Bronchial epithelial cell (primary cell): Measurements from ENCODE around the gene EPHA3. TPM values are rescaled to one million over a fixed set of nuclear protein-coding genes. Genes with fewer than 3 reads are reported as not detected.

Experiments
- DNase-seq: peaks from one replicate; pipeline ENCODE4 v3.0.0-alpha.2; 2010; ENCODE audit warnings: low read depth
- FAIRE-seq: peaks from 2 replicates; lab custom pipeline; 2011; peaks lifted over from hg19 to GRCh38; lab: Jason Lieb, UNC
- H3K27me3 ChIP-seq: 2 replicates; pipeline ENCODE4 v1.5.1; 2011; ENCODE audit warnings: low read length; ENCODE audit not compliant: control insufficient read depth, insufficient read depth
- H3K36me3 ChIP-seq: 2 replicates; pipeline ENCODE4 v1.5.1; 2011; ENCODE audit warnings: low read length; ENCODE audit not compliant: control insufficient read depth, insufficient read depth
- H3K4me3 ChIP-seq: 2 replicates; pipeline ENCODE4 v1.5.1; 2011; ENCODE audit warnings: mild to moderate bottlenecking, low read depth, low read length, control low read depth
- CTCF ChIP-seq: IDR thresholded peaks from 2 replicates; pipeline ENCODE4 v1.5.1; 2011; ENCODE audit warnings: mild to moderate bottlenecking, moderate library complexity, low read length, control low read depth, inconsistent platforms; ENCODE audit not compliant: insufficient read depth, severe bottlenecking
- total RNA-seq: library from RNA; depleted of rRNA; stranded (reverse); fragments of >200 nt; gene quantifications from 2 replicates; pipeline ENCODE4 v1.2.1, GENCODE V29; 2014

The EPHA3 gene
- total RNA-seq, 1 donor from 2014 or later: under 0.01 TPM

GRCh38 chr3:89144080-89144479 lies 36.7 kb downstream of the EPHA3 start:
- Histone ChIP-seq H3K27me3 (no peaks in the 10 kb centered on the region), H3K36me3 (no peaks in the 10 kb centered on the region), H3K4me3 (no peak overlapping the region)
- no peak for TF ChIP-seq CTCF
- DNase-seq (no peak), FAIRE-seq (no peak)

- no peak for TF ChIP-seq CTCF
- Histone ChIP-seq H3K36me3 (no peaks in the 10 kb centered on the region), H3K27me3 (no peaks in the 10 kb centered on the region), H3K4me3 (no peak overlapping the region)
- no peak for FAIRE-seq
- DNase-seq: peak; percentile 96
These were observed 38.6 kb downstream of the EPHA3 start for GRCh38 chr3:89145995-89146394.

- Histone ChIP-seq H3K4me3 (no peak overlapping the region), H3K27me3 (no peaks in the 10 kb centered on the region), H3K36me3 (no peaks in the 10 kb centered on the region)
- DNase-seq: no peak
- no peak for FAIRE-seq
- TF ChIP-seq CTCF: no peak
These were observed 47.0 kb downstream of the EPHA3 start for GRCh38 chr3:89154416-89154815.

GRCh38 chr3:89155811-89156210 lies 48.4 kb downstream of the EPHA3 start:
- no peak for FAIRE-seq
- no peak for DNase-seq
- no peaks in the 10 kb centered on the region for H3K27me3 ChIP-seq
- no peak for TF ChIP-seq CTCF
- no peak overlapping the region for H3K4me3 ChIP-seq
- H3K36me3 ChIP-seq: no peaks in the 10 kb centered on the region

- TF ChIP-seq CTCF: no peak
- no peaks in the 10 kb centered on the region for H3K27me3 ChIP-seq
- no peak for FAIRE-seq
- H3K36me3 ChIP-seq: no peaks in the 10 kb centered on the region
- no peak overlapping the region for H3K4me3 ChIP-seq
- DNase-seq: no peak
These were observed 50.2 kb downstream of the EPHA3 start for GRCh38 chr3:89157575-89157974.

- H3K27me3 ChIP-seq: no peaks in the 10 kb centered on the region
- no peaks in the 10 kb centered on the region for H3K36me3 ChIP-seq
- TF ChIP-seq CTCF: no peak
- FAIRE-seq (no peak), DNase-seq (no peak)
- H3K4me3 ChIP-seq: no peak overlapping the region
These were observed 52.2 kb downstream of the EPHA3 start for GRCh38 chr3:89159605-89160004.
